GM12878 (cell line): ENCODE data around the gene UFSP2. TPM values are rescaled to one million over a fixed set of nuclear protein-coding genes. Genes with fewer than 3 reads are reported as not detected.
A peak's percentile ranks its signal among the peaks of the same experiment; 100 is the strongest.

Experiments
- ATAC-seq: fragments of 200-7000 bp; cut with Tn5 transposase; 3 replicates; pipeline ENCODE4 v1.9.1; 2020; ENCODE audit warnings: mild to moderate bottlenecking, moderate library complexity
- BruUV-seq: library from RNA; stranded (reverse); fragments of 400-500 nt; replicated peaks from 2 replicates; lab custom pipeline; 2021; lab: Mats Ljungman, UMichigan
- CTCF ChIA-PET: fragments of 300-600 bp; sonication (Branson Sonifier 250); formaldehyde crosslinking; extraction: SDS; loops from one replicate; lab custom pipeline; 2021; ENCODE audit warnings: inconsistent platforms; lab: Yijun Ruan, JAX
- POLR2A ChIA-PET: fragments of 350-600 bp; formaldehyde crosslinking; extraction: SDS; loops from one replicate; lab custom pipeline; 2021; ENCODE audit warnings: inconsistent platforms; lab: Charles Lee
- RAD21 ChIA-PET: fragments of 300-600 bp; sonication (Branson Sonifier 250); formaldehyde crosslinking; loops from one replicate; lab custom pipeline; 2023; ENCODE audit warnings: antibody characterized with exemption; ENCODE audit not compliant: unreplicated experiment; lab: Charles Lee
- SMC1A ChIA-PET: fragments of 300-600 bp; sonication (Branson Sonifier 250); formaldehyde crosslinking; loops from one replicate; lab custom pipeline; 2023; ENCODE audit not compliant: unreplicated experiment, uncharacterized antibody; lab: Charles Lee
- DNase-seq: peaks from one replicate; pipeline ENCODE4 v3.0.0-alpha.2; 2011; ENCODE audit warnings: low read depth, low spot score
- FAIRE-seq: peaks from 3 replicates; lab custom pipeline; 2011; peaks lifted over from hg19 to GRCh38; lab: Jason Lieb, UNC
- H2AFZ ChIP-seq: 2 replicates; pipeline ENCODE4 v1.6.0; 2011; ENCODE audit warnings: low read depth, low read length, control low read depth; ENCODE audit not compliant: control insufficient read depth
- H3K27ac ChIP-seq: 2 replicates; pipeline ENCODE4 v1.5.1; 2011; ENCODE audit warnings: control low read depth; ENCODE audit not compliant: control insufficient read depth, insufficient read depth
- H3K27me3 ChIP-seq, 2 experiments: replicated peaks in 1 of 2; 2 replicates each; pipeline versions ENCODE4 v1.6.0 to v1.6.1; 2011; ENCODE audit warnings: low read length in 1 of 2; ENCODE audit not compliant: control insufficient read depth in 2 of 2, insufficient read depth in 2 of 2
- H3K36me3 ChIP-seq, 2 experiments: 2 replicates each; pipeline ENCODE4 v1.5.1; 2011; ENCODE audit warnings: low read length in 1 of 2; ENCODE audit not compliant: control insufficient read depth in 2 of 2, insufficient read depth in 2 of 2
- H3K4me1 ChIP-seq: 2 replicates; pipeline ENCODE4 v1.6.1; 2011; ENCODE audit warnings: mild to moderate bottlenecking, low read length, moderate library complexity, mixed read lengths; ENCODE audit not compliant: control insufficient read depth, insufficient read depth
- H3K4me2 ChIP-seq: 2 replicates; pipeline ENCODE4 v1.6.0; 2011; ENCODE audit warnings: control low read depth; ENCODE audit not compliant: control insufficient read depth, insufficient read depth
- H3K4me3 ChIP-seq: fragments of 200-600 bp; sonication (generic); 2 replicates; pipeline ENCODE4 v1.5.1; 2016
- H3K79me2 ChIP-seq: 2 replicates; pipeline ENCODE4 v1.6.0; 2011; ENCODE audit warnings: low read length; ENCODE audit not compliant: control insufficient read depth, insufficient read depth
- H3K9ac ChIP-seq: 2 replicates; pipeline ENCODE4 v1.8.0; 2011; ENCODE audit warnings: low read length, control low read depth, mixed read lengths; ENCODE audit not compliant: control insufficient read depth, insufficient read depth
- H3K9me3 ChIP-seq: replicated peaks from 3 replicates; pipeline ENCODE4 v1.5.1; 2011; ENCODE audit warnings: mild to moderate bottlenecking, low read length; ENCODE audit not compliant: control insufficient read depth, insufficient read depth
- H4K20me1 ChIP-seq: 2 replicates; pipeline ENCODE4 v1.6.0; 2011; ENCODE audit not compliant: control insufficient read depth, insufficient read depth
- ASH2L ChIP-seq: fragments of 300-600, 200-600 bp; sonication (generic); IDR thresholded peaks from 2 replicates; pipeline ENCODE4 v1.6.1; 2017; ENCODE audit warnings: low read depth, mild to moderate bottlenecking, borderline replicate concordance
- ATF3 ChIP-seq: IDR thresholded peaks from 2 replicates; pipeline ENCODE4 v1.6.1; 2011; ENCODE audit warnings: low read depth, mild to moderate bottlenecking, low read length, moderate library complexity, borderline replicate concordance; ENCODE audit errors: extremely low read depth
- BHLHE40 ChIP-seq, 2 experiments: fragments of 450-650 bp in 1 of 2; IDR thresholded peaks; 2 replicates each; pipeline ENCODE4 v1.6.1; 2011 to 2017; ENCODE audit warnings: low read depth in 2 of 2, borderline replicate concordance in 1 of 2, improper control_type of control experiment in 1 of 2, low read length in 1 of 2, mild to moderate bottlenecking in 1 of 2
- CBX3 ChIP-seq: fragments of 200-600 bp; sonication (generic); IDR thresholded peaks from 2 replicates; pipeline ENCODE4 v1.6.1; 2016; ENCODE audit warnings: low read depth, borderline replicate concordance
- CBX5 ChIP-seq: sonication (generic); IDR thresholded peaks from 2 replicates; pipeline ENCODE4 v1.6.1; 2016; ENCODE audit warnings: low read depth, moderate library complexity, mild to moderate bottlenecking, inconsistent platforms
- CHD1 ChIP-seq: IDR thresholded peaks from 2 replicates; pipeline ENCODE4 v1.6.1; 2012; ENCODE audit warnings: low read depth, low read length, improper control_type of control experiment
- CHD4 ChIP-seq: fragments of 200-600 bp; sonication (generic); IDR thresholded peaks from 2 replicates; pipeline ENCODE4 v1.6.1; 2016; ENCODE audit warnings: mild to moderate bottlenecking
- CREB1 ChIP-seq: IDR thresholded peaks from 2 replicates; pipeline ENCODE4 v1.6.1; 2012; ENCODE audit warnings: low read depth, mild to moderate bottlenecking, inconsistent platforms
- JUNB ChIP-seq: IDR thresholded peaks from 2 replicates; pipeline ENCODE4 v1.6.1; 2016; ENCODE audit warnings: antibody characterized with exemption, mild to moderate bottlenecking
- JUND ChIP-seq: IDR thresholded peaks from 2 replicates; pipeline ENCODE4 v1.6.1; 2012; ENCODE audit warnings: low read depth, mild to moderate bottlenecking, low read length, improper control_type of control experiment, moderate library complexity
- MEF2A ChIP-seq: IDR thresholded peaks from 2 replicates; pipeline ENCODE4 v1.6.1; 2011; ENCODE audit warnings: low read depth, mild to moderate bottlenecking, low read length, moderate library complexity; ENCODE audit not compliant: insufficient read depth
- MEF2B ChIP-seq: fragments of 450-650 bp; IDR thresholded peaks from 2 replicates; pipeline ENCODE4 v1.6.1; 2018; ENCODE audit warnings: mild to moderate bottlenecking, moderate library complexity; ENCODE audit not compliant: partially characterized antibody, poor library complexity, severe bottlenecking
- NKRF ChIP-seq: fragments of 450-650 bp; conservative IDR thresholded peaks from 2 replicates; pipeline ENCODE4 v1.6.1; 2017; ENCODE audit warnings: mild to moderate bottlenecking, moderate library complexity
- NR2C1 ChIP-seq: fragments of 450-650 bp; IDR thresholded peaks from 2 replicates; pipeline ENCODE4 v1.6.1; 2017; ENCODE audit warnings: antibody characterized with exemption, mild to moderate bottlenecking, moderate library complexity
- NR2F1 ChIP-seq: fragments of 450-650 bp; conservative IDR thresholded peaks from 2 replicates; pipeline ENCODE4 v1.6.1; 2017; ENCODE audit warnings: mild to moderate bottlenecking
- PAX5 ChIP-seq: IDR thresholded peaks from 2 replicates; pipeline ENCODE4 v1.6.1; 2011; ENCODE audit warnings: low read depth, low read length, borderline replicate concordance
- PAX8 ChIP-seq: fragments of 450-650 bp; IDR thresholded peaks from 2 replicates; pipeline ENCODE4 v1.6.1; 2017; ENCODE audit warnings: mild to moderate bottlenecking, moderate library complexity
- RFX5 ChIP-seq: IDR thresholded peaks from 2 replicates; pipeline ENCODE4 v1.6.1; 2011; ENCODE audit warnings: low read depth, low read length, improper control_type of control experiment
- WGBS: methylation state at CpG from one replicate; pipeline ENCODE4 v1.1.6; 2016; ENCODE audit warnings: low lambda C conversion rate; ENCODE audit not compliant: insufficient replicate concordance, insufficient coverage; ENCODE audit errors: missing lambda C conversion rate; 5-methylcytosine and 5-hydroxymethylcytosine counted together
- in situ Hi-C: fragments of 300-500 bp; cut with MboI; formaldehyde crosslinking; loops from 9 replicates; pipeline ENCODE4 v1.14.3; 2018; ENCODE audit warnings: mixed read lengths
- intact Hi-C: fragments of 100-400 bp; cut with micrococcal nuclease; formaldehyde crosslinking; loops from one replicate; pipeline ENCODE4 v1.14.2; 2022; ENCODE audit not compliant: unreplicated experiment
- polyA plus RNA-seq, 11 experiments: library from polyadenylated mRNA; depleted of rRNA in 4 of 11; unstranded in 6 of 11; stranded (reverse) in 5 of 11; fragments of >200 nt; fragmentation: Nextera tagmentation in 4 of 11; fragmentation: Illumina TruSeq in 1 of 11; extraction: Ambion mirVana in 4 of 11; extraction: Trizol in 1 of 11; gene quantifications; 1 replicate in 1 of 11; 2 replicates in 10 of 11; pipeline versions ENCODE4 v1.2.1 to v1.2.3, GENCODE V29; 2011 to 2016; ENCODE audit warnings: inconsistent platforms in 2 of 11, missing spikeins in 2 of 11, low read depth in 1 of 11
- total RNA-seq, 4 experiments: library from RNA; depleted of rRNA in 3 of 4; stranded (reverse); fragments of >200 nt in 3 of 4; fragmentation: Illumina TruSeq in 1 of 4; extraction: Trizol in 1 of 4; gene quantifications; 2 replicates each; pipeline versions ENCODE4 v1.2.1 to v1.2.3, GENCODE V29; 2013 to 2021

Gene UFSP2
- total and polyA plus RNA-seq, 10 of the 15 experiments (the other 5 are each of a cell fraction or from before 2014, with no cell fraction given), result 25.4 to 53.1 (median 37.7) TPM

DNA sequence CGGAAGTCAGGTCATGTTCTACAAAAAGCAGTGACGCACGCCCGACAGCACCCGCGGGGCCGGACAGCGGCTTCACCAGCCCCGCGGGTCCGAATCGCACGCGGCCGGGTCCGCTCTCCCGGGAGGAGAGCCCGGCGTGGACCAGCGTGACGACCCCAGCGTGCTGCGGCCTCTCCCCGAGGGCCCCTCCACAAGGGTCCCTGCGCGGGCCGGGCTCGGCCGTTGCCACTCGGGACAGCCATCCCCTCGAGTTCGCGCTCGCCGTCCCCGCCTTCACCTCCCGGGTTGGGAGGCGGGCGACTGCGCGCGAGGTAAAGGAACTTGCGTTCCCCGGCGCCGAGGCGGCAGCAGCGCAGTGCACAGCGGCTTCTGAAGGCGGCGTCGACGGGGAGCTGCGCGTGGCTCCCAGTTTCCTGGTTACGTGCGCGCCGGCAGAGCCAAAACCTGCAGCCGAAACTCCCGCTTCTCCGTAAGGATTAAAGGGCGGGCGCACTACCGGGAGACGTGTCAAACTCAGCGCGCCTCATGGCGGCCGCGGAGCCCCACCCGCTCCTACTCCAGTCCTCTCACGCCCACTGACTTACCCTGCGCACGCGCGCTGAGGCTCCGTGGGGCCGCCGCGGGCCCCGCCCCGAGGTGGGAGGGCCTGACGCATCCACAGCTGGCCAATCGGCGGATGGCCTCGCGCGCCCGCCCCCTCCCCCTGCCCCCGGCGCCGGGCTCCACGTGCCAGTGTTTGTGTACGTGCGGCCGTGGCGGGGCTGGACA lies 29.6 kb downstream of the UFSP2 start (continued):
- TF ChIP-seq ATF3 (no peak), NR2C1 (peak; percentile 41; the same call in 1 of the 2 replicates), CBX3 (no peak), JUND (no peak), PAX8 (no peak), RFX5 (no peak; the same call in 1 of the 2 replicates)

GRCh38 chr4:185395238-185395955 lies 30.4 kb downstream of the UFSP2 start, which contains the start of gene LRP2BP:
Gene LRP2BP, minus strand, starts transcription at chr4:185395924. Its CDS starts 17,738 bp downstream, at chr4:185378186.
- peak within 1 kb of the TSS; percentile 94 for H3K4me2 ChIP-seq
- RAD21 ChIA-PET, result interaction anchor here (1.0 to 2.8 kb wide), 9 partner anchors 10 to 191 kb away, joined by 3 to 26 read pairs (median 7); partner anchors contain the start of gene UFSP2
- no peaks in the 10 kb centered on the region for H3K9me3 ChIP-seq
- FAIRE-seq (no peak), DNase-seq (peak; percentile 48), ATAC-seq (peak; percentile 14; the same call in 1 of the 3 replicates)
- CTCF ChIA-PET, result interaction anchor here (1.0 to 2.0 kb wide), 8 partner anchors 10 to 203 kb away, joined by 3 to 6 read pairs (median 4); partner anchors contain the start of gene UFSP2
- TSS peak; percentile 63 for BruUV-seq
- peak within 1 kb of the TSS; percentile 87 for H3K9ac ChIP-seq
- SMC1A ChIA-PET, result interaction anchor here (1.1 to 6.2 kb wide), 11 partner anchors 10 to 186 kb away, joined by 3 to 72 read pairs (median 9); partner anchors contain the start of genes SNX25 and UFSP2
- no peaks in the 10 kb centered on the region for H3K27me3 ChIP-seq
- intact Hi-C loops (loop anchor here (2.0 to 5.0 kb wide), 3 partner anchors 75 to 202 kb away; partner anchors contain the start of gene CCDC110), in situ Hi-C loops (no loop called here)
- peaks cover 0 to 16% of the 10 kb centered on the region in 2 experiments; a peak in 2 of 4 replicates for H3K36me3 ChIP-seq
- POLR2A ChIA-PET, result interaction anchor here (0.5 to 7.9 kb wide), 10 partner anchors 10 to 191 kb away, joined by 3 to 60 read pairs (median 6); partner anchors contain the start of gene UFSP2
- H3K27ac ChIP-seq, result peak within 1 kb of the TSS; percentile 97
- H3K79me2 ChIP-seq, result peaks cover 54% of the 10 kb centered on the region
- peaks cover 19% of the 10 kb centered on the region for H3K4me1 ChIP-seq
- no peaks in the 10 kb centered on the region for H4K20me1 ChIP-seq
- peak within 1 kb of the TSS; percentile 79 for H3K4me3 ChIP-seq
- H2AFZ ChIP-seq, result peak within 1 kb of the TSS; percentile 82
- 1% methylated on average over 12 of the region's 12 CpGs for WGBS
- TF ChIP-seq MEF2A (0 out of 2 replicates have a peak, but pooled peaks have one; percentile 14), NR2F1 (no peak), CREB1 (peak; percentile 22; the same call in 1 of the 2 replicates), CHD1 (no peak), PAX5 (no peak), NKRF (0 out of 2 replicates have a peak, but pooled peaks have one; percentile 48), CHD4 (no peak), CBX5 (0 out of 2 replicates have a peak, but pooled peaks have one; percentile 1), PAX8 (0 out of 2 replicates have a peak, but pooled peaks have one; percentile 15), BHLHE40 (IDR thresholded peaks at IDR 0.05; ENCODE audit: borderline replicate concordance in 1 of 2, low read depth in 2 of 2, low read length in 1 of 2) (0 out of 4 replicates have a peak, but pooled peaks of 1 of the 2 experiments have one; percentile 5), MEF2B (peak; percentile 11), ASH2L (peak; percentile 19; the same call in 1 of the 2 replicates), JUNB (0 out of 2 replicates have a peak, but pooled peaks have one; percentile 9)
